Endothelial cell of umbilical vein (primary cell): ENCODE results near the gene LRRC43.

Source experiments
- MYC ChIP-seq: IDR thresholded peaks from one replicate; pipeline ENCODE4 v1.6.1; 2011; ENCODE audit warnings: mild to moderate bottlenecking, low read depth, low read length
- POLR2A ChIP-seq: IDR thresholded peaks from 2 replicates; pipeline ENCODE4 v1.6.1; 2012; ENCODE audit warnings: low read depth, mild to moderate bottlenecking, control low read depth, low read length
- POLR2AphosphoS5 ChIP-seq: IDR thresholded peaks from 2 replicates; pipeline ENCODE4 v1.6.1; 2012; ENCODE audit warnings: low read depth, mild to moderate bottlenecking, control low read depth, low read length, moderate library complexity; ENCODE audit not compliant: insufficient read depth
- TF ChIP-seq, protein P1 (sequence below), 2 donors: IDR thresholded peaks; 1 replicate in 1 of 2; 2 replicates in 1 of 2; pipeline ENCODE4 v1.5.1; 2011; ENCODE audit warnings: low read length in 2 of 2, mild to moderate bottlenecking in 2 of 2, moderate library complexity in 2 of 2, control low read depth in 1 of 2, inconsistent platforms in 1 of 2, low read depth in 1 of 2; ENCODE audit not compliant: insufficient read depth in 1 of 2; ENCODE audit errors: extremely low read depth in 1 of 2

GRCh38 chr12:122144885-122145284, 38.0 kb upstream of the LRRC43 start:
- TF ChIP-seq, protein P1, sequence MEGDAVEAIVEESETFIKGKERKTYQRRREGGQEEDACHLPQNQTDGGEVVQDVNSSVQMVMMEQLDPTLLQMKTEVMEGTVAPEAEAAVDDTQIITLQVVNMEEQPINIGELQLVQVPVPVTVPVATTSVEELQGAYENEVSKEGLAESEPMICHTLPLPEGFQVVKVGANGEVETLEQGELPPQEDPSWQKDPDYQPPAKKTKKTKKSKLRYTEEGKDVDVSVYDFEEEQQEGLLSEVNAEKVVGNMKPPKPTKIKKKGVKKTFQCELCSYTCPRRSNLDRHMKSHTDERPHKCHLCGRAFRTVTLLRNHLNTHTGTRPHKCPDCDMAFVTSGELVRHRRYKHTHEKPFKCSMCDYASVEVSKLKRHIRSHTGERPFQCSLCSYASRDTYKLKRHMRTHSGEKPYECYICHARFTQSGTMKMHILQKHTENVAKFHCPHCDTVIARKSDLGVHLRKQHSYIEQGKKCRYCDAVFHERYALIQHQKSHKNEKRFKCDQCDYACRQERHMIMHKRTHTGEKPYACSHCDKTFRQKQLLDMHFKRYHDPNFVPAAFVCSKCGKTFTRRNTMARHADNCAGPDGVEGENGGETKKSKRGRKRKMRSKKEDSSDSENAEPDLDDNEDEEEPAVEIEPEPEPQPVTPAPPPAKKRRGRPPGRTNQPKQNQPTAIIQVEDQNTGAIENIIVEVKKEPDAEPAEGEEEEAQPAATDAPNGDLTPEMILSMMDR (IDR thresholded peaks at IDR 0.05; ENCODE audit: extremely low read depth in 1 of 2, insufficient read depth in 1 of 2, low read depth in 1 of 2, low read length in 2 of 2) = no peak
- TF ChIP-seq MYC (no peak), POLR2AphosphoS5 (no peak), POLR2A (no peak)
